ENCODE results near the gene DOCK7.

DOCK7 gene

DNA sequence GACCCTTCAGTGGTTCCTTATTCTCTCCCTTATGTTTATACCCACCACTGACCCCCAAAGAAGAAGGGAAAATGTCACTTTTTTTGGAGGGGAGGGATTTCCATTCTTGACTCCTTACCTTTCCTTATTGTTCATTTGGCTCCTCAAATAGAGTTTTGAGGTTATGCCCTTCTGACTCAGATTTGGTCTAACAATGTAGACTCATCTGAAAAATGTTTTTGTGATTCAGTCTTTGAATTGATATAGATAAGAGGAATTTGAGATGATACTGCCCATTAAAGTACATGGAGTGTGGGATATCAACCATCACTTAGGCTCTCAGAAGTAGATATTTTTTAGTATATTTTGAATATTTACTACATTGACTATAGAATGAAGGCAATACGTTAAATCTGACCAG lies 235.2 kb downstream of the DOCK7 start:
- no peak for DNase-seq (ENCODE audit: low read depth in 2 of 2)

DNA sequence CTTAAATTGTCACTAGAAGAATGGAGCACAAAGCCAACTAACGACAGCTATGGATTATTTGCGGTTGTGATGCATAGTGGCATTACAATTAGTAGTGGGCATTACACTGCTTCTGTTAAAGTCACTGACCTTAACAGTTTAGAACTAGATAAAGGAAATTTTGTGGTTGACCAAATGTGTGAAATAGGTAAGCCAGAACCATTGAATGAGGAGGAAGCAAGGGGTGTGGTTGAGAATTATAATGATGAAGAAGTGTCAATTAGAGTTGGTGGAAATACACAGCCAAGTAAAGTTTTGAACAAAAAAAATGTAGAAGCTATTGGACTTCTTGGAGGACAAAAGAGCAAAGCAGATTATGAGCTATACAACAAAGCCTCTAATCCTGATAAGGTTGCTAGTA lies 237.9 kb downstream of the DOCK7 start:
- no peak for DNase-seq (ENCODE audit: low read depth in 2 of 2)

DNA sequence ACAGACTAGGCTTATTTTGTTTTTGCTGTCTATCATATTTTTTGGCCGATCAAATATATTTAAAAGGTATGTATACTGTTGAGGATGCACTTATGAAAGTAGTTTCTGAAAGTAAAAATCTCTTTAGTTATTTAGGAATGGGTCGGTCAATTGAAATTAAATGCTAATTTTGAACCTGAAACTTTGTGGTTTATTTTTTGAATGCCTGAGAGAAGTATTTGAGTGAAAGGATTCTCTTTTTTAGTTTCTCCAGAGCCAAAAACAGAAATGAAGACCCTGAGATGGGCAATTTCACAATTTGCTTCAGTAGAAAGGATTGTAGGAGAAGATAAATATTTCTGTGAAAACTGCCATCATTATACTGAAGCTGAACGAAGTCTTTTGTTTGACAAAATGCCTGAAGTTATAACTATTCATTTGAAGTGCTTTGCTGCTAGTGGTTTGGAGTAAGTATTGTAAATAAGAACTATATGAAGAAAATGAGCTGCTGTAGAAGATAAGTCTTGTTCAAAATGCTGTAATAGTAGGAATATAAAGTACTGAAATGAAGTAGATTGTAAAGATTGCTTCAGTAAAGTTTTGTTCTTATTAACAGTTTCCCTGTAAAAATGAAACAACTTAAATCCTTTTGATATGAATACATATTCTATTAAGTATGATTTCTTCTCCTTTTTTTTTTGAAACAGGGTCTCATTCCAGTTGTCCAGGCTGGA lies 239.8 kb downstream of the DOCK7 start:
- no peak for DNase-seq (ENCODE audit: low read depth in 2 of 2)

DNA sequence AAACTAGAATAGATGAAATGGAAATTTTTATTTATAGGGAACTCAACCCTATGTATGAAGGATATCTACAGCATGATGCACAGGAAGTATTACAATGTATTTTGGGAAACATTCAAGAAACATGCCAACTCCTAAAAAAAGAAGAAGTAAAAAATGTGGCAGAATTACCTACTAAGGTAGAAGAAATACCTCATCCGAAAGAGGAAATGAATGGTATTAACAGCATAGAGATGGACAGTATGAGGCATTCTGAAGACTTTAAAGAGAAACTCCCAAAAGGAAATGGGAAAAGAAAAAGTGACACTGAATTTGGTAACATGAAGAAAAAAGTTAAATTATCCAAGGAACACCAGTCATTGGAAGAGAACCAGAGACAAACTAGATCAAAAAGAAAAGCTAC lies 243.5 kb downstream of the DOCK7 start:
- DNase-seq (ENCODE audit: low read depth in 2 of 2): no peak

GRCh38 chr1:62439652-62440371 lies 248.4 kb downstream of the DOCK7 start:
- no peak for DNase-seq (ENCODE audit: low read depth in 2 of 2)

- DNase-seq (ENCODE audit: low read depth in 2 of 2): no peak
Observed at GRCh38 chr1:62438163-62438562, 250.0 kb downstream of the DOCK7 start.

DNA sequence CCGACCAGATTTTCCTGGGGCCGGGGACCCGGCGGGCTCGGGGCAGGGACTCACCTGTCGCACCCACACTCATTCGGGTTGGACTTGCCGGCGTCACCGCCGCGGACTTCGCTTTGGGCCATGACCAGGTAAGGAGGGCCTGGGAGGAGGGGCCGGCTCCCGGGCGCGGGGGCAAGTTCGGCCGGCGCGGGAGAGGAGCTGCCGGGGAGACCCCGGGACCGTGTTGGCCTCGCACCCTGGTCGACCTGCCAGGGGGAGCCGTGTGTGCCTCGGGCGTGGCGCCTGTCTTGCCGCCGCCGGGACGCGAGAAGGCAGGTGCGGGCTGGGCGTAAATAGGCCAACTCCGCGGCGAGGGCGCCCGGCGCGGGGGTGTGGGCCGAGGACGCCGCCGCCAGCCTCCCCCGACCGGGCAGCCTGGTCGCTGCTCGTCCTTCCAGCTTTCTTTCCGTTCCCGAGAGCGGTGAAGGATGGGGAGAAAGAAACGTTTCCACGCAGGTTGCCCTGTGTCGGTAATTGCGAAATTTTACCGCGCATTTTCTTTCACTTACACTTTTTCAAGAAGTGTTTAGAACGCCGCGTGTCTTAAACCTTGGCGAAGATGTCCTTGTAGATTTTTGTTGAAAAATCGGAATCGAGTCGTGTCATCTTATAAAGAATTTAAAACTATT lies 250.8 kb downstream of the DOCK7 start:
- peak in 1 of 2 donors; percentile 15 for DNase-seq (ENCODE audit: low read depth in 2 of 2)

GRCh38 chr1:62436466-62437272 lies 251.5 kb downstream of the DOCK7 start, which contains the start of gene USP1:
USP1 (plus strand) TSS chr1:62437049; CDS start chr1:62439868, 2,819 bp downstream.
- peak; percentile 94 to 95 for DNase-seq (ENCODE audit: low read depth in 2 of 2)

GRCh38 chr1:62436039-62436465 lies 252.1 kb downstream of the DOCK7 start:
- DNase-seq (ENCODE audit: low read depth in 2 of 2): peak in 1 of 2 donors; percentile 86

- no peak for DNase-seq (ENCODE audit: low read depth in 2 of 2)
Observed at GRCh38 chr1:62435231-62436038, 252.8 kb downstream of the DOCK7 start.

GRCh38 chr1:62434618-62435001 lies 253.6 kb downstream of the DOCK7 start:
- no peak for DNase-seq (ENCODE audit: low read depth in 2 of 2)

GRCh38 chr1:62433861-62434617 lies 254.1 kb downstream of the DOCK7 start:
- no peak for DNase-seq (ENCODE audit: low read depth in 2 of 2)

- DNase-seq (ENCODE audit: low read depth in 2 of 2): no peak
Observed at GRCh38 chr1:62429581-62429980, 258.6 kb downstream of the DOCK7 start.

GRCh38 chr1:62428351-62428750 lies 259.8 kb downstream of the DOCK7 start:
- DNase-seq (ENCODE audit: low read depth in 2 of 2): no peak

- no peak for DNase-seq (ENCODE audit: low read depth in 2 of 2)
Observed at GRCh38 chr1:62426794-62427193, 261.4 kb downstream of the DOCK7 start.

DNA sequence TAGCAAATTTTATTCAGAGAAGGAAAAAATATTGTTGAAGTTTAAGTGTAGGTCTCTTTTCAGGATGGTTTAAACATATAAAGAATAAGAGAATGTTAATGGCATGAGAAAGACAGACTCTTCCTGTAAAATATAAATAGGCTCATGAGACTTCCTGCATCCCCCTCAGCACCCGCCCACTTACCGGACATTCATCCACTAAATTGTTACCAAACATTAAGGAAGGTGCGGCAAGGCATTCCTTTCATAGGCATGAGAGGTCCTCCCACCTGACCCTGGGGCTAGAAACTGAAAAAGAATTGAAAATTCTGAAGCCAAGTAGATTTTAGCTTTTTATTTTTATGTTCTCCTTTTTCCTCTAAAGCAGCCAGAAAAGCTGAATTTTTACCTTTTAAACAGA lies 261.9 kb downstream of the DOCK7 start:
- DNase-seq (ENCODE audit: low read depth in 2 of 2): no peak

DNA sequence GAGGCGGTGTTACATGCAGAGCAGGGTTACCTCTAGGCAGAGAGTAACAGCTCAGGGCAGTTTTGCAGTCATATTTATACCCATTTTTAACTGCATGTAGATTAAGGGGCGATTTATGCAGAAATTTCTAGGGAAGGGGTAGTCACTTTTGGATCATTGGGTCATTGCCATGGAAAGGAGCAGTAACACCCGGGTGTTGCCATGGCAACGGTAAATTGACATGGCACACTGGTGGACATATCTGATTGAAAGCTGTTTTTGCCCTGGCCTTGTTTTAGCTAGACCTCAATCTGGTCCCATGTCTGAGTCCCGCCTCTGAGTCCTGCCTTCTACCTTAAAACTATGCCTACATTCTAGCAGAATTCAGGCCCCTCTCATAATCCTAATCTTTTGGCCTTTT lies 263.1 kb downstream of the DOCK7 start:
- no peak for DNase-seq (ENCODE audit: low read depth in 2 of 2)

- DNase-seq (ENCODE audit: low read depth in 2 of 2): no peak
Observed at GRCh38 chr1:62424411-62424810, 263.8 kb downstream of the DOCK7 start.

- no peak for DNase-seq (ENCODE audit: low read depth in 2 of 2)
Observed at GRCh38 chr1:62423580-62424242, 264.5 kb downstream of the DOCK7 start.

- no peak for DNase-seq (ENCODE audit: low read depth in 2 of 2)
Observed at GRCh38 chr1:62420214-62420613, 268.0 kb downstream of the DOCK7 start.
